GM19467 (cell line): ENCODE results near the gene DCAF8L2.
"Not testable (repeated sequence)": the region's sequence is repeated elsewhere in the genome, so short reads cannot be mapped to it uniquely, and the experiment has no call there.

Experiments used
- ATAC-seq: cut with Tn5 transposase; IDR thresholded peaks from one replicate; pipeline ENCODE4 v1.9.1; 2021; ENCODE audit warnings: mild to moderate bottlenecking, moderate library complexity; ENCODE audit not compliant: unreplicated experiment

The DCAF8L2 gene

DNA sequence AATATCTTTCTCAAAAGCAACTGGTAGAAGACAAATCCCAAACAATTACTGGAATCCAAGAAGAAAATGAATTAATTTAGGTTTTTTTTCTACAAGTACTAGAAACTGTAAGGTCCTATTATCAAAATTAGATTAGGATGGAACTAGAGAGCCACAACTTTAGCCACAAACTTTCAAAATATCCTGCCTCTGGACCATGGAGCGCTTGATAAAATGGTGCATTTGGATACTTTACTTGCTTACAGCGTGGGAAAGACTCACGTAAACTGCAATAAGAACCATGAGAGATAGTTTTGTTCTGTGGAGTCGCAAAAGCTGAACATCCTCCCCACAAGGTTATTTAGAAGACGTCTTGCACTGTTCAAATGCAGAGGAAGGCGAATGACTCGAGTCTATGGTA, at the start of gene DCAF8L2:
DCAF8L2 (plus strand) TSS at position 301 of the 400 bp plus-strand sequence. CDS start 156,552 bp downstream, outside the sequence.
- ATAC-seq, result no peak

DNA sequence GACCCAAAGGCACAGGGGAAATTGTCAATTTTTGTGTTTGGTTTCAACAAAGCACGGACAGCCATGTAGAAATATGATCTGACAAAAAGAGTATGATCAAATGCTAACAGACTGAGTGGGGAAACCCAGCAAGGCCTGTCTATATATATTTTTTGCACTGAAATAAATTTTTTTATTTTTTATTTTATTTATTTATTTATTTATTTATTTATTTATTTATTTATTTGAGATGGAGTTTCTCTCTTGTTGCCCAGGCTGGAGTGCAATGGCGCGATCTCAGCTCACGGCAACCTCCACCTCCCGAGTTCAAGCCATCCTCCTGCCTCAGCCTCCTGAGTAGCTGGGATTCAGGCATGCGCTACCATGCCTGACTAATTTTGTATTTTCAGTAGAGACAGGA, 49.0 kb upstream of the DCAF8L2 start:
- ATAC-seq, result not testable (repeated sequence)

DNA sequence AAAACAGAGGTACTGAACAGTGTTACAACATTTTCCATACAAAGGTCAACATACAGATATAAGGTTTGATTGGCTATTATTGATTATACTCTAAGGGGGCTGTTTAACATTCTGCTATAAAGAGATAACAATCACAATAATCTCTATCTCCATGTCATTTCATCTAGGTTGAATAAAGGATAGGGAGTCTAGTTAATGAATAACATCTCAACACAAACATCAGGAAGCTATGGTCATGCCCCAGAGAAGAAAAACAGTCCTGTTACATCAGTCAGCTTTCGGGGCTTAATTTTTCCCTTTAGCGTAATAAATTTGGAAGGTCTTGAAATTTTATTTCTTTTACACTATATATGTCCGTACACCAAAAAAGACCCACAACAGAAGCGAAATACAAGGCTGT, 41.5 kb upstream of the DCAF8L2 start:
- ATAC-seq, result no peak

DNA sequence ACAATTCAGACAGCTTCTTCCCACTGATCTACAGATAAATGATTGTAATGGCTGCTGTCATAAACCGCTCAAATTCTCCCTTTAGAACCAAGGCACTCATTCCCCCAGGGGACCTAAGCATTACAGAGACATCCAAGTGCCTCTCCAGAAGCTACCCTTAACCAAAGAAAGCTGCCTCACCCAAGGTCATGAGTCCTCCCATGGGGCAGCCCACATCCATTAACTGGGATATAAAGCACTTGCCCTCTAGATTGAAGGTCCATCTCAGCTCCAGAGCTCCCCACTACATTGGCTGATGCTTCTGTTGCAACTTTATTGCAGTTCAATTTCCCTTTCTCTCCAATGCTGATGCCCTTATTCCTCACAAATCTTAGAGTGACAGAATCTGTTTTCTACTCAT, 40.5 kb upstream of the DCAF8L2 start:
- ATAC-seq, result no peak

DNA sequence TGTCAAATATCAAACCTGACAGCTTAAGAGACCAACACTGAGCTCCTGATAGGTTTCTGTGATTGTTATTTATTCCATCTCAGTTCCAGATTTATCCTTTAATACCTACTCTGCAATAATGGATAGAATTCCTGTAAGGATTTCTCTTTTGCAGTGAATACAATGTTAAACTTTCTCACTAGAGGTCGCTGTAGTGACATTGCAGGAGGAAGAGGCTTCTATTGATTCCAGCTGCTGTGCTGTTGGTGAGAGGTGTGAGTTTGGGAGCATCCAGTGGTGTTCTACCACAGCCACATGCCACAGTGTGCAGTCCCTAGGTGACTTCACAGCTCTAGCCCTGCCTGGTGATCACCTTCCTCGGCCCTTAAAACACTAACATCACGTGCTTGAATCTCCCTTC, 34.6 kb upstream of the DCAF8L2 start:
- no peak for ATAC-seq

DNA sequence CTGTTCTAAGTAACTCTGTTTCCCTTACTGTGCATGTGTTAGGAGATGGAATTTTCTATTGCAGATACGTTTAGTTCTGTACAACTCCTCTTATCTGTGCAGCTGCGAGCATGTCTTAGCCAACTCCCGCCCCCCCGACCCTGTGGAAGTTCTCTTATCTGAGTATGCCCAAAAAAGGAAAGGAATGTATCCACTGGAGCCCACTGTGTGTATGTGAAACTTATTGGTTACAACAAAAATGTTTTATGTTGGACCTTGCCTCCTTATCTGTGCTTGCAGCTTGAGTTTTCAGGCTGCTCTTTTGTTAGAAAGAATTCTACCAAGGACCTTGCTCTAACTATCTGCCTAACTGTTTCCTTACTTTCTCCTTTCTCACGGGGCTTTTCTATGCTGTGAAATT, 24.2 kb upstream of the DCAF8L2 start:
- no peak for ATAC-seq

DNA sequence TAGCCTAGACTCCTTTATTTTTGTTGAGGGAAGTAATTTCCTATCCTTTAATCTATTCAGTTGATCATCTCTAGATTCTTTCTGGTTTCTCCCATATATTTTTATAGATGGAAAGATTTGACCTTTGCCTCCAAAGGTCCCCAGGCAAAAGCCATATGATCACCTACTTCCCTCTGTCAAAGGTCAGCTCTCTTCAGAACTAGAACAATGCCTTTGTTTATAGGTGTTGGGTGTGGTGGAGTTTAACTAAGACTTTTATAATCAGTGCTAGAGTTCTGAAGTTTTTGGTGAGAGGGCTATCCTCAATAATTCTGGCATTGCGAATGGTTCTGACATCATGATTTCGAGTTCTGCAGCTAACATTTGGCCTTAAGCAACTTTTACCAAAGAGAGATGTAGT, 19.0 kb upstream of the DCAF8L2 start:
- no peak for ATAC-seq

DNA sequence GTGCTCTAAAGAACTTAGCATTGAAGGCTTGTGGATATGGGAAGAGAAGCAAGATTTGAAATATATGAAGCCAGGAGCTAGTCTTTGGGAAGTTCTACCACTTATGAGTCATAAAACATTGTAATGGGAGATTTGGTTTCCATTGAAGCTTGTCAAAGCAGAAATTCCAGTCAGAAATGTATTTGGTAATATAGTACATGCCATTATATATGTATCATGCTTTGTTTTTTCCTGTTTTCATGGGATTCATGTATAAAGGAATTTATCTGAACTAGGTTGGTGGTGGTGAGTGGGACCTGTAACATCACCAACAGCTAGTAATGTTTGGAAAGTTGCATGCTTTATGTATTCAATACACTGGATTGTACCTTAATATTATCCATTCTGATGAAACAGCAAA, 14.6 kb upstream of the DCAF8L2 start:
- no peak for ATAC-seq

DNA sequence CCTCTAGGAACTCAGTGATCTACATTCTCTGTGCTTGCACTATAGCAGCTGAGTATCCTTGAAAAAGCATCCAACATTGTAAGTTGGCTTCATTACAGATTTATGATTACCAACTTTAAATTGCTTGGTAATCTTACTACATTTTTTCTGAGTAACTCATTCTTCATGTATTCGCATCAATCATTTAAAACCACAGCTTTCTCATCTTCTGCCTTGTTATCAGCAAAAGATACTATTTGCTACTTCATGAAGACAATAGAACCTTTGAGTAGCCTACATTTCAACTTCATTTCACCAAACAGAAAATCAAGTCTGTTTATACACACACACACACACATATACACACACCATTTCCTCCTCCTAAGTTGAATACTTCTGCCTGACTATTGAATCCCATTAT, 6.2 kb upstream of the DCAF8L2 start:
- no peak for ATAC-seq

DNA sequence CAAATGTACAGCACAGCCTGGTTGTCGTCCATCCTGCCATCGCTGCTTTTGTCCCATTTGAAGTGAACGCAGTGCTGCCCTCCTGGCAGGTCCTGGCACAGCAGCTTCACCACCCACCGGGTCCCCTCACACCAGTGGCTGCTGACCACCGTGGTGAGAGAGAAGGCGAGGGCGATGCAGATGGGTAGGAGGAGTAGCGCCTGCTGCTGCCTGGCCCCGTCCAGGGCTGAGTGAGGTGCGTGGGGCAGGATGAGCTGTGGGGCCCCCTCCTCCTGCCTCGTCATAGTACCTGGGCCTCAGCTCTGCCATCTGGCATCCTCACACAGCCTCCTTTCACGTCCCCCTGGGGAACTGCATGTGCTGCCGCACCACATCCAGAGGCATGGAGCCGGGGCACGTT, 1.8 kb downstream of the DCAF8L2 start:
- ATAC-seq, result no peak

DNA sequence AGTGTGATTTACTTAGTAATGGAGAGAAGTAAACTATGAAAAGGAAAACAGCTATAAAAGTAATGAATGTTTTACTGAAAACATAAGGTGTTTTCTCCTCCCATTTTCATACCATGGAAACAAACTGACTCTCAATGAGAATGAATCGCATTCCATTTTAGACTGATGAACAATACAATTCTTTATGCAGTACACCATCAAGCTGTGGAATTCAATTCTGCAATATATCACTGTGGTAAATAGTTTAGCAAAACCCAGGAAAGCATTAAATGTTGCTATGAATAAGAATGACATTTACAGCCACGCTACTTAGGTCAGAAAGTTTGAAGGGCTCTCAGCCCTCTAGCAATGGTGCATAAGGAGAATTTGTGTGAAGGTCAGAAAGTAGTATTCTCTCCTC, 7.4 kb downstream of the DCAF8L2 start:
- ATAC-seq, result no peak

DNA sequence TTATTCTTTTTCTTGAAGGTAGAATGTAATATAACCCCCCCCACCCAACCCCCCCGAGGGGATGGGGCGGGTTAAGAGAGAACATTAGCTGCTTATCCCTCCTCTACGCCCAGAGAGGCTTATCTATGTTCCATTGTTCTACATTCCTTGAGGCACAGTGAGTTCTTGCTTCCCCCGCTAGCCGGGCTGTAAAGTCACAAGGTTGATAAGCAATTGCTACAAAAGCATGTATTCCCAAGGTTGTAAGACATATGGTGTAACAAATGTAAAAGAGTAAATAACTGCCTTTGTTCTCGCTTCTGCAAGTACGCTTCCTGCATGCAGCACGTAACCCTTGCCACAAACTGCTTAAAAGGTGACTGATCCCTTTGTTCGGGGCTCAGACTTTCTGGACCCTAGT, 8.2 kb downstream of the DCAF8L2 start:
- no peak for ATAC-seq

DNA sequence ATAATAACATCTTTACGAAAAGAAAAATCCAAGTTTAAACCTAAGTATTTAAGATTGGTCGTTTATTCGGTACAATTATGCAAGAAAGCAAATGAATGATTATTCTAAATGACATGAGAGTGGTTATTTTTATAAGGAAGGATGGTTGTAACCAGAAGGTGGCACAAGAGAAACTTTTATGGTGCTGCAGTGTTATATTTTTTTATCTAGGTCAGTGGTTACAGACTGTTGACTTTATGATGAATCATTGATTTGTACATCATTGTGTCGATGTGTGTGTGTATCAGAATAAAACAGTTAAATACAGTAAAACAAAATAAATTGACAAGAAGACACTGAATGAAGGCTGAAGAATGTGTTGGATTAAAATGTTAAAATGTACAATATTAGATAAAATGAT, 9.8 kb downstream of the DCAF8L2 start:
- ATAC-seq, result no peak

DNA sequence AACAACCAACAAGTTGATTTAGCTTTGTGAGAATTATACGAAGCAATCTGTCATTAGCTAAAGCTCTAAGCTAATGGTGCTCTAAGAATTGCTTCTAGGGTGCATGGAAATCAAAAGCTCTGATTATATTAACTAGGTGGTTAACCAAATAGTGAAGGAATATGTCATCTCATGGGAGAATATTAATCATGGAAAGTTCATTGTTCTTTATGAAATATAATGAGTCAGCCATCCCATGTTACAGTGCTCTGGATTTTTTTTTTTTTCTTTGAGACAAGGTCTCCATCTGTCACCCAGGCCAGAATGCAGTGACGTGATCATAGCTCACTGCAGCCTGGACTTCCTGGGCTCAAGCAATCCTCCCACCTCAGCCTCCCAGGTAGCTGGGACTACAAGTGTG, 10.5 kb downstream of the DCAF8L2 start:
- ATAC-seq, result no peak

DNA sequence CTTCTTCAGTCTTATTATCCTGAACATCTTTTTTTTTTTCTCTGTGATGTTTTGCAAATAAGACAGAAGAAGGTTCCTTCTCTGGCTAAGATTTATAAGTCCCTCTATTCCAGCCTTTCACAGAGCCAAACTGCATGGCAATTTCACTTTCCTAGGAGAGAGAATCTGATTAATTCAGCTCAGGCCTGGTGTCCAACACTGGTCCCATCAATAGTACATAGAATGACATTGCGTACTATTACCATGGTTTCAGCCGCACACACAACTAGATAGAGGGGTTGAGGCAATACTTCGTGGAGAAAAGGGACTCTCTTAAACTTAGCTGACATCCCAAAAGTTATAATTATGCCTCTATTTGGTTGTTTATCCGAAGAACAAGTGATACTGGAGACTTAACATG, 18.5 kb downstream of the DCAF8L2 start:
- ATAC-seq, result no peak

DNA sequence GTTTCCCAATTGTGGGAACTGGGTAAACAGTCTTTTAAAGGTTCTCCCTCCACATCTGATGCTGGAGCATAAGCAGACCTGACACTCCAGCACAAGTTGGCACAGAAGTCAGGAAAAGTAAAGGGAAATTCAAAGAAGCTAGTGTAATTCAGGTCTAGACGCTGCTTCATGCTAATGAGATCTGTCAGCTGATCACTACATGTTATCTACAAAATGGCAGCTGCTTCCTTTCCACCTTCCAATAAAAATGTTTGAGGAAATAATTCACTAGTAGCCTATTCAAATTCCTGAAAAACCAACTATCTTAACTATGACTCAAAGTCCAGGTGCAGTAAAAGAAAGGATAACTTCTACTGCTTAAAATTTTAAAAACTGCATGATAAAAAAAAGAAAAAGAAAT, 29.3 kb downstream of the DCAF8L2 start:
- no peak for ATAC-seq

DNA sequence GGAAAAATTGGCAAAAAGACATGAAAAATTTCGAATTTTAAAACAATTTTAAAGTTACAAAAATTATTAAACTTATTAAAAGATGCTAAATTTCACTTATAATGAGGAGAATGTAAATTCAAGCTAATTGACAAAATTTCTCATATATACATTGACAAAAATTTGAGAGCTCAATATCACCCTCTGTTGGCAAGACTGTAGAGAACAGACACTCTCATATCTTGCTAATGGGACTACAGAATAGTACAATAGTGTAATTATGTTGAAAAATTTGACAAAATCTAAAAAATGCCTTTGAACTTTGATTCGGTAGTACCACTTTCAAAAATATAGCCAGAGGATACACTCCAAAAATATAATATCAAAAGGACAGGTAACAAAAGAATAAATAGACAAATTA, 29.8 kb downstream of the DCAF8L2 start:
- no peak for ATAC-seq

DNA sequence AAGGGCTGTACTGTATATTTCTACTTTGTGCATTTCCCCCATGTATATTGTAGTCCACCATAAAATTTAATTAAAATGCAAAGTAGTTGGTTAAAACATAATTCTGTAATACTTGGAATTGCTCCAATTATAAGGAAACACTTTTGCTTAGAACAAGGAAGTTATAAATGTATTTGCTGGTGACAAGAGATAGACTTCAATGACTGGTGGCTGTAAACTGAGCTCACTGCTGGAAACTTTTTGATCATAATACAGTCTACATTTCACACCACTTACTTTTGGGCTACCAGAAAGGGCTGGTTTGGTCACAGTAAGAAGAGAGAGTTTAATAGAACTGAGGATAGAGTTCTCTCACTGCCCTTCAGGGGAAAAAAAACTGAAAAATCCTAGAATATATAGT, 32.7 kb downstream of the DCAF8L2 start:
- ATAC-seq, result no peak

DNA sequence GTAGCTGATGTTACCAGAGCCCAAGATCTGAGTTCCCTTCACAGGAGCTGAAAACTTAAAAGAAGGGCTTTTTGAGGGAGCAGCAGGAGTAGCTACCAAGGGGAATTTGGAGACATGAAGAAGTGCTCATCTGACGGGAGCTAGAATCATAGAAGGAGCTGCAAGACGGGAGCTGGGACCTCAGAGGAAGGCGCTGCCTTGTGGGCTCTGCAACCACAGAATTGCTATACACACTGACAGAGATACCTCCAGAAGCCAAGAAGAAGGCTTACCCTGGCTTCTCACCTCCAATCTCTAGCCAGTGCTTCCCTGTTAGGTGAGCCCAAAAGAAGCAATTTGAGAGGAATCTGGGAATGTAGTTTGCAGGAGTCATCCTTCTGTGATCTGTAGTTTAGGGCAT, 35.9 kb downstream of the DCAF8L2 start:
- no peak for ATAC-seq

DNA sequence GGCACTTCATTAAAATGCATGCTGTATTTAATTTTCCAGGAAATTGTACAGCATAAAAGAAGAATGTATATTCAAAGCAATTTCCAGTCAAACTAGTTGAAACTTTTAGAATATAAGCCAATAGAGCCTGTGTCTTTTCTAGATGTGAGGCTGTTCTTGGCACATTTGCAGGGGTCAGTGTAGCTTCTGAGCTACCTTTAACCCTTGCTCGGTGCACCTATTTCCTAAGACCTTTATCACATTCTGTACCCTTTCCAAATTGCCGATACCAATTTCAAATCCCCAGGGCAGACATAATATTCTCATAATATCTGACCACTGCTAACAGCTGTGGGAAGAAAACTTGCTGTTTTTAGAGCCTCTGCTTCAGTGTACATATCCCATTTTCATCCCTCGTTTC, 43.2 kb downstream of the DCAF8L2 start:
- no peak for ATAC-seq

DNA sequence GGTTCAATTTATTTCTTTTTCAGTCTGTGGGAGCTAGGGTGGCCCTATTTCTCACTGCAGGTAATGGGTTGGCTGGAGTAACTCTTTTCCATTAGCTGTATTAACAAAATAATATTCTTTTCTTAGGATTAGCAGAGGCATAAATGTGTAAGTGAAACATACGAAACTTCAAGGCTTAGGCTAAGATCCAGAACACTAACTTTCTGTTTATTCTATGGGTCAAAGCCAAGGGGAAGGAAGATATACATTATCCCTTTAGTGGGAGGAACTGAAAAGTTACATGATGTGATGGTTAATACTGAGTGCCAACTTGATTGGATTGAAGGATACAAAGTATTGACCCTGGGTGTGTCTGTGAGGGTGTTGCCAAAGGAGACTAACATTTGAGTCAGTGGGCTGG, 66.4 kb downstream of the DCAF8L2 start:
- no peak for ATAC-seq

DNA sequence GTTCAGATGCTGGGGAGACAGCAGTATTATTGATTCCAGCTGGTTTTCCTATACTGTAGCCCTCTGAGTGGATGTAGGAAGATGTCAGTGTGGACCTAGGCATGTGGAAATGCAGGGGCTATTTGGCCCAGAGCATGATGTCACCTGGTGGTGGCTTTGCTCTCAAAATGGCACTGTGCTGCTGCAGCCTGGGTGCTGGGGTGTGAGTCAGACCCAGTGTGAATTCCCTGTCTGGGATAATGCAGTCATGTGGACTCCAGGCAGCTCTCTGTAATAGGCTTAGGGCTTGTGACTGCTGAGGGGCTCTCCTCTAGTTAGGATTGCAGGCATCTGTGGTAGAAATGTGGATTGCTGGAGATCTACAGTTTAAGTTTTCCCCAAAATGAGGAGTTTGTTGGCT, 70.7 kb downstream of the DCAF8L2 start:
- no peak for ATAC-seq

DNA sequence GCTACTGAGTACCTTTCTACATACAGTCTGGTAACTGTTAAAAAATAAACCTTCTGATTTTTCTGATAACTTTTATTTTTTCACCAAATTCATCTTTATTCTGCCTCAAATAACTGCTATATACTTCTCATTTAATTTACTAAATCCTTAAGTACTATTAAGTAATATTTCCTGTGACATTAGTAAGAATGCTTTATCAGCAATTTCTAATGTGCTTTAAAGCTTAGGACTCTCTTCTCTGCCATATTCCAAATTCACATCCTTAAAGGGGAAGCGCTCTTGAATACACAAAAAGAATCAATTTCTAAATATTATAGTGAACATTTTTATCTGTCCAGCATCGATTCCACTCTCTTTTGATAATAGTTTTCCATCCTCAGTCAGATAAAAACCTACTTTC, 81.1 kb downstream of the DCAF8L2 start:
- no peak for ATAC-seq

DNA sequence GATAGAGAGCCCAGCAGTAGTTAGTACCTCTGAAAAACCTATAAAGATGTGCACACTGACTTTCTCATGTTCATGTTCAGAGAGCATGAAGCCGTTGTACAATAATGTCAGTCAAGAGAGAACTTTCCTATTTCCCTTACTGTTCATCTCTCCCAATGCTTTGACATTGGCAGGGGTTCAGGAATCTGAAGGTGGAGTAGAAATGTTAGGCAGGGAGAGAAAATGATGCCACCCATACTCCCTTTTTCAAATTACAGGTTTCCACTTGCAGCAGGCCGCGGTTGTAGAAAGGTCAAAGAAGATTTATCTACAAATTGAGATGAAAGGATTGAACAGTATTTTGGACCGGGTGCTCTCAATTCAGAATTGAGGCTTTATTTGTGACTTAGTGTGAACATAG, 84.3 kb downstream of the DCAF8L2 start:
- no peak for ATAC-seq
